GM19372 (cell line): ENCODE measurements around the gene GLRX2.
A peak's percentile ranks its signal among the peaks of the same experiment; 100 is the strongest.
"Not testable (repeated sequence)": the region's sequence is repeated elsewhere in the genome, so short reads cannot be mapped to it uniquely, and the experiment has no call there.

ENCODE experiments used
- ATAC-seq: cut with Tn5 transposase; IDR thresholded peaks from one replicate; pipeline ENCODE4 v1.9.1; 2021; ENCODE audit warnings: mild to moderate bottlenecking, low read depth, moderate library complexity; ENCODE audit not compliant: unreplicated experiment

The GLRX2 gene

DNA sequence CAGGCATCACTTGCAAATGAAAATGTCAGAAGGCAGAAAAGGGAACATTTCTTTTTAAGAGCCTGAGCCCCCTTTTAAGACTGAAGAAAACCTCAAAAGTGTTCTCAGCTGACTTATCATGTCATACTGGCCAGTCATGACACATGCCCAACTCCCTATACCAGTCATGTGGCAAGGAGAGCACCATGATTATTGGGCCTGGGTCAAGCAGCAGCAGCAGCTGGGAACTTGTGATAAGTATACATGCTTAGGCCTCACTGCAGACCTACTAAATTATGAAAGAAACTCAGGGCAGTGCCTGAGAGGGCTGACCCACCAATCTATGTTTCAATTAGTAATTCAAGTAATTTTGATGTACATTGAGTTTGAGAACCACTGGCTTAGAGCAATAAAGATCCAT is 37.2 kb downstream of the GLRX2 start:
- ATAC-seq, result no peak

DNA sequence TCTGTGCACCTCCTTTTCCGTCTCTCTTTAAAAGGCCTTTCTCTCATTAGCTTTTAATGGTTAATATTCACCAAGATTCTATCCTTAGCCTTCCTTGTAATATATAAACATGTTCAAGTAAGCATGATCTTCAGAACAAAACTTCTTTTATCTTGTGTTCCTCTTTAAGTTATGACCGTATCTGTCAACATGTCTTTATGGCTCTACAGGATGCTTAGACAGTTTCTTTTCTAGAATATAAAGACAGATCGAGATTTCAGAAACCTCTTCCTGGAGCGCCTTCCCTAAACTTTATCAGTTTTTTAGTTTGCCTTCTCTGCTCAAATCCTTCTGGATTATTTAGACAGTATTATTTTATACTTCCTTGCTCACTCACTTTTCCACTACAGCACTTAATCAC is 38.6 kb downstream of the GLRX2 start:
- no peak for ATAC-seq

DNA sequence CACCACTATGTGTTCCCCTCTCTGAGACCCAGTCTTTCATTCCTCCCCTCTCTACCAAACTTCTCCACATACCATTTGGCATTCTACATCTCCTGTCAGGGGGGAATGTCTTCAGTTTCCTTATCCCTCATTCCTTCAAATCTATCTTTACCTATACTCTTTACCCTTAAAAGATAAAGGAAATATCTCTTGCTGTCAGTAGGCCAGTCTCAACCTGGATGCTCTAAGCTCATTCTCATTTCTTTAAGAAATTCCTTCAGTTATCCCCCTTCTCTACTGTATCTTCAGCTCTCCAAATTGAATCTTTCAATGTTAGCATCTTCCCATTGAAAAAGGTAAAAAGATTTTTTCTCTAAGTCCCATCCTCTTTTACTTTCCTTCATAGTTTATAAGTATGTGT is 39.3 kb downstream of the GLRX2 start:
- ATAC-seq, result no peak

DNA sequence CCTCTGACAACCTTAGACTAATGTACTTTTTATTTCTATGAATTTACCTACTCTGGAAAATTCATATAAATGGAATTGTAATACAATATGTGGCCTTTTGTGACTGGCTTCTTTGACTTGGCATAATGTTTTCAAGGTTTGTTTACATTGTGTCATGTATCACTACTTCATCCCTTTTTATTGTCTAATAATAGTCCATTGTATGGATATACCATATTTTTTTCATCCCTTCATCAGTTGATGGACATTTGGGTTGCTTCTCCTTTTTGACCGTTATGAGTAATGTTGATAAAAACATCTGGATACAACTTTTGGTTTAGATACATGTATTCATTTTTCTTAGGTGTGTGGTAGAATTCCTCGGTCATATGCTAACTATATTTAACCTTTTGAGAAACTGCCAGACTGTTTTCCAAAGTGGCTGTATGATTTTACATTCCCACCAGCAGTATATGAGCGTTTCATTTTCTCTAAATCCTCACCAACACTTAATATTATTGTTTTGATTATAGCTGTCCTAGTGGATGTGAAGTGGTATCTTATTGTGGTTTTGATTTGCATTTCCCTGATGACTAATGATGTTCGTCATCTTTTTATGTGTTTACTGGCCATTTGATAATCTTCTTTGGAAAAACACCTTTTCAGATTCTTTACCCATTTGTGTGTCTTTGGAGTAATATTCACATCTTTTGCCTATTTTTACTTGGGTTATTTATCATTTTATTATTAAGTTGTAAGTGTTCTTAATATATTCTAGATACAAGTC is 42.3 kb downstream of the GLRX2 start:
- ATAC-seq, result no peak

DNA sequence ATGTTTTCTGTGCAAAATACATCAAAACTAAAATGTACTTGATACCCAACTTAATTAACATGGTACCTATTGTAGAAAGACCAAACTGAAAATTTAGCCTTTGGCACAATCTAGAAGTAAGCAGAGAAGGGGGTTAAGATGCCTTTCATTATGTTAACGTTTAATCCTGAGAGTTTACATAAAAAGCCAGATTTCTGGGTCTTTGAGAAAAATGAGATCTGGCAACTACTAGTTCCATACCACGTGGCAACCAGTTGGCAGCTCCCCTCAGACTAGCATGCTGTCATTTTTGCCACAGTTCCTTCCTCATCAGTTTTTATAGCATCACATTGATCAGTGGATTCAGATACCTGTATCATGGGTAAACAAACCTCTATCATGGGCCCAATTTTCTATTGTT is 44.3 kb downstream of the GLRX2 start:
- ATAC-seq, result no peak

DNA sequence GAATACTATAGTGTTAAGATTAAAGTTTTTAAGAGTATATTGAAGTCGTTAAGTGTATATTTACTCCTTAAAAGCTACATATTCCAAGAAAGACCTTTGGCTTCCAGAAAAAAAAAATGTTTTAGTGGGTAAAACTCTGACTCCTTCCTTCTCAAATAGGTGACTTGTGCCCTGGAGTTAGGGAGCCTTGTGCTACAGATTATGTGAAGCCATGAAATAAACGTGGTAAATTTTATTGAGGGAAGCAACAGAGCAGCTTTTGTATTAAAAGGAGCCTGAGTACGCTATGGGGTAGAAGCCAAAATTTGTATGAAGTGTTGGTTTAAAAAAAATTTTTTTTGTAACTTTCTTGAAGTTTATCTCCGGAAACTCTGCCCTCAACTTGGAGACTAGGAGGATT is 44.8 kb downstream of the GLRX2 start:
- ATAC-seq, result no peak

DNA sequence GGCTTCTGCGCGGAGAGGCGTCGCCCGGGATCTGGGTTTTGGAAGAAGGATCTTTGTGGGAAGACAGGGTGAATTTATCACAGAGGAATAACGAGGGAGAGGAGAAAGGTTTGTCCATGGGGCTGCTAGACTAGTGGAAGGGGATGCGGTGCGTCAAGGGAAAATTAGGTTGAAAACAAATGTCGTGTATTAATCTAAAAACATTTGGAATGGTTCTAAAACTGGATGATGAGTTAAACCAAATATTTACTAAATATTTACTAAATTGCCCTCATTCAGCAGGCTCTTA is 45.2 kb downstream of the GLRX2 start:
- ATAC-seq, result no peak

- peak; percentile 88 for ATAC-seq
These were observed 45.7 kb downstream of the GLRX2 start, which contains the start of the genes RO60 and UCHL5 for GRCh38 chr1:193059282-193060114. TSS of gene RO60 (plus strand) at chr1:193059612. CDS start at chr1:193069055, 9,443 bp downstream. TSS of gene UCHL5 (minus strand) at chr1:193059360. CDS start at chr1:193059260, 100 bp downstream.

- ATAC-seq, result peak; percentile 45
These were observed 46.5 kb downstream of the GLRX2 start for GRCh38 chr1:193058529-193059281.

GRCh38 chr1:193054169-193054675 is 51.0 kb downstream of the GLRX2 start:
- no peak for ATAC-seq

DNA sequence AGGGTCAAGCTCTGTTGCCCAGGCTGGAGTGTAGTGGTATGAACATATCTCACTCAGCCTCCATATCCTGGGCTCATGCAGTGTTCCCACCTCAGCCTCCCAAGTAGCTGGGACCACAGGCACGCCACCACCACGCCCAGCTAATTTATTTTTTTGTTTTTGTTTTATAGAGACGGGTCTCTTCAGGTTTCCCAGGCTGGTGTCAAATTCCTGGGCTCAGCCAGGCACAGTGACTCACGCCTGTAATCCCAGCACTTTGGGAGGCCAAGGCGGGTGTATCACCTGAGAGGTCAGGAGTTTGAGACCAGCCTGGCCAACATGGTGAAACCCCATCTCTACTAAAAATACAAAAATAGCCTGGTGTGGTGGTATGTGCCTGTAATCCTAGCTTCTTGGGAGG is 56.3 kb downstream of the GLRX2 start:
- not testable (repeated sequence) for ATAC-seq
